Measurements from ENCODE around the gene RNPEP. TPM values are rescaled to one million over a fixed set of nuclear protein-coding genes. Genes with fewer than 3 reads are reported as not detected.

The RNPEP gene
- total and polyA plus RNA-seq, 2 of the 13 experiments (the other 11 are each of a cell fraction or from before 2014, with no cell fraction given), result 20.6 to 38.4 TPM

- intact Hi-C loops (cut with micrococcal nuclease; ENCODE audit: unreplicated experiment) (no loop called here), in situ Hi-C loops (cut with HindIII; ENCODE audit: extremely low pct_ligation_motif_present, low pct_unique_long_range_greater_than_20kb) (no loop called here)
- Histone ChIP-seq H3K79me2 (ENCODE audit: insufficient read depth, low read length) (no peaks in the 10 kb centered on the region), H4K20me1 (ENCODE audit: insufficient read depth, low read length) (peaks cover 25% of the 10 kb centered on the region; the same call in 1 of the 2 replicates), H3K27ac (ENCODE audit: extremely low read length, insufficient read depth, low read length) (peak overlapping the region; percentile 42), H3K36me3 (replicated peaks in 1 of 2; ENCODE audit: control insufficient read depth in 1 of 2, insufficient read depth in 2 of 2, low read length in 2 of 2) (peaks cover 6 to 22% of the 10 kb centered on the region in 2 experiments), H3K4me1 (ENCODE audit: insufficient read depth, low read length) (peaks cover 69% of the 10 kb centered on the region), H3K9me3 (ENCODE audit: low read length) (no peaks in the 10 kb centered on the region), H2AFZ (ENCODE audit: low read length) (no peak overlapping the region), H3K4me3 (replicated peaks in 1 of 3; ENCODE audit: insufficient read depth in 1 of 3, low read depth in 2 of 3, low read length in 3 of 3) (peak overlapping the region; percentile 38 to 74 (median 51)), H3K27me3 (ENCODE audit: control insufficient read depth in 1 of 2, insufficient read depth in 2 of 2, low read length in 2 of 2) (no peaks in the 10 kb centered on the region), H3K4me2 (ENCODE audit: low read depth, low read length) (peak overlapping the region; percentile 94), H3K9ac (ENCODE audit: insufficient read depth, low read depth, low read length) (peak overlapping the region; percentile 45)
- BruUV-seq (replicated peaks), result no TSS peak
- CTCF ChIA-PET (ENCODE audit: low intra/inter-chr PET ratio, low total read pairs), result interaction anchor here (0.8 kb wide), 1 partner anchor 100 kb away, joined by 3 read pairs; no protein-coding TSS in a partner anchor
- DNase-seq (ENCODE audit: low spot score) (peak; percentile 85), ATAC-seq (peak; percentile 90), FAIRE-seq (peak; percentile 54)
- POLR2A ChIA-PET, result interaction anchor here (1.0 to 4.1 kb wide), 6 partner anchors 9 to 67 kb away, joined by 3 to 21 read pairs (median 10); partner anchors contain the start of gene ELF3
- WGBS (ENCODE audit: low lambda C conversion rate), result under 1% methylated on average over 14 of the region's 19 CpGs
- TF ChIP-seq ZMYM4 (CRISPR knock-in tag; IDR thresholded peaks at IDR 0.05) (peak; percentile 15), FOXP1 (IDR thresholded peaks at IDR 0.05) (peak; percentile 63), FOXP1 (CRISPR knock-in tag; IDR thresholded peaks at IDR 0.05) (peak; percentile 92), ZNF646 (CRISPR knock-in tag; IDR thresholded peaks at IDR 0.05) (peak; percentile 95), ZSCAN29 (CRISPR knock-in tag; conservative IDR thresholded peaks at IDR 0.05) (0 out of 2 replicates have a peak, but pooled peaks have one; percentile 47), ZNF691 (CRISPR knock-in tag; IDR thresholded peaks at IDR 0.05; ENCODE audit: borderline replicate concordance, low read depth) (no peak), TGIF2 (CRISPR knock-in tag; IDR thresholded peaks at IDR 0.05) (peak; percentile 41; the same call in 1 of the 2 replicates), ZNF264 (CRISPR knock-in tag; IDR thresholded peaks at IDR 0.05) (no peak), SAP130 (CRISPR knock-in tag; IDR thresholded peaks at IDR 0.05; ENCODE audit: low read depth) (peak; percentile 76; the same call in 1 of the 2 replicates), PRDM4 (CRISPR knock-in tag; IDR thresholded peaks at IDR 0.05; ENCODE audit: borderline replicate concordance) (no peak), DMAP1 (CRISPR knock-in tag; IDR thresholded peaks at IDR 0.05) (peak; percentile 19; the same call in 1 of the 2 replicates), TBP (CRISPR knock-in tag; IDR thresholded peaks at IDR 0.05) (0 out of 2 replicates have a peak, but pooled peaks have one; percentile 35), ZMYM3 (CRISPR knock-in tag; IDR thresholded peaks at IDR 0.05) (0 out of 2 replicates have a peak, but pooled peaks have one; percentile 57)
Observed at GRCh38 chr1:202018468-202019234, 36.2 kb downstream of the RNPEP start.

All from HepG2 (cell line).